ENCODE data around the gene DGKQ. TPM values are rescaled to one million over a fixed set of nuclear protein-coding genes. Genes with fewer than 3 reads are reported as not detected.

Gene DGKQ
- total and polyA plus RNA-seq, 2 of the 13 experiments (the other 11 are each of a cell fraction or from before 2014, with no cell fraction given) = 4.5 to 7.2 TPM

- peak; percentile 72 for TF ChIP-seq MNT (IDR thresholded peaks at IDR 0.05)
- no peak for TF ChIP-seq FOXK2 (IDR thresholded peaks at IDR 0.05)
- no peak for TF ChIP-seq SALL2 (CRISPR knock-in tag; IDR thresholded peaks at IDR 0.05)
- TF ChIP-seq BCL3 (CRISPR knock-in tag; IDR thresholded peaks at IDR 0.05) = peak; percentile 97
- TF ChIP-seq NFKB2 (CRISPR knock-in tag; IDR thresholded peaks at IDR 0.05; ENCODE audit: borderline replicate concordance) = no peak; the same call in 1 of the 2 replicates
- 0 out of 2 replicates have a peak, but pooled peaks have one; percentile 24 for TF ChIP-seq HOXA5 (CRISPR knock-in tag; IDR thresholded peaks at IDR 0.05)
- peak; percentile 60; the same call in 1 of the 2 replicates for TF ChIP-seq ZNF776 (CRISPR knock-in tag; IDR thresholded peaks at IDR 0.05)
- TF ChIP-seq ZBTB46 (CRISPR knock-in tag; IDR thresholded peaks at IDR 0.05; ENCODE audit: borderline replicate concordance) = no peak
- TF ChIP-seq NFIB (CRISPR knock-in tag; IDR thresholded peaks at IDR 0.05; ENCODE audit: borderline replicate concordance) = no peak
- no peak for TF ChIP-seq ESRRA (CRISPR knock-in tag; IDR thresholded peaks at IDR 0.05; ENCODE audit: low read depth)
- no peak for TF ChIP-seq ZNF644 (CRISPR knock-in tag; IDR thresholded peaks at IDR 0.05; ENCODE audit: low read depth)
- TF ChIP-seq ZNF546 (CRISPR knock-in tag; conservative IDR thresholded peaks at IDR 0.05) = 0 out of 2 replicates have a peak, but pooled peaks have one; percentile 34
- TF ChIP-seq RBM39 (IDR thresholded peaks at IDR 0.05; ENCODE audit: low read depth, low read length, poor library complexity, severe bottlenecking) = no peak
- TF ChIP-seq STAT5B (CRISPR knock-in tag; IDR thresholded peaks at IDR 0.05) = no peak
- no peak for TF ChIP-seq ZNF691 (CRISPR knock-in tag; IDR thresholded peaks at IDR 0.05; ENCODE audit: borderline replicate concordance, low read depth)
- TF ChIP-seq HBP1 (CRISPR knock-in tag; IDR thresholded peaks at IDR 0.05; ENCODE audit: low read depth) = peak; percentile 8
- TF ChIP-seq ZNF629 (CRISPR knock-in tag; conservative IDR thresholded peaks at IDR 0.05) = no peak
- TF ChIP-seq SOX13 (IDR thresholded peaks at IDR 0.05) = no peak
- peak in 1 of 2 experiments; percentile 26; a peak in 1 of 4 replicates for TF ChIP-seq SOX13 (CRISPR knock-in tag; conservative IDR thresholded peaks at IDR 0.05 in 1 of 2, IDR thresholded peaks at IDR 0.05 in 1 of 2)
- no peak for TF ChIP-seq PRPF4 (IDR thresholded peaks at IDR 0.05; ENCODE audit: low read depth, low read length, poor library complexity, severe bottlenecking)
- TF ChIP-seq ZEB1 (IDR thresholded peaks at IDR 0.05; ENCODE audit: insufficient replicate concordance, low read depth) = no peak
- no peak for TF ChIP-seq ZNF850 (CRISPR knock-in tag; conservative IDR thresholded peaks at IDR 0.05)
- TF ChIP-seq ZNF782 (CRISPR knock-in tag; IDR thresholded peaks at IDR 0.05; ENCODE audit: borderline replicate concordance) = no peak
- no peak for TF ChIP-seq ZNF720 (CRISPR knock-in tag; IDR thresholded peaks at IDR 0.05)
These were observed 41.2 kb downstream of the DGKQ start, which contains the start of the genes GAK and TMEM175 (continued) for GRCh38 chr4:931960-932712.
